ENCODE data around the gene HNF4A.

Gene HNF4A

DNA sequence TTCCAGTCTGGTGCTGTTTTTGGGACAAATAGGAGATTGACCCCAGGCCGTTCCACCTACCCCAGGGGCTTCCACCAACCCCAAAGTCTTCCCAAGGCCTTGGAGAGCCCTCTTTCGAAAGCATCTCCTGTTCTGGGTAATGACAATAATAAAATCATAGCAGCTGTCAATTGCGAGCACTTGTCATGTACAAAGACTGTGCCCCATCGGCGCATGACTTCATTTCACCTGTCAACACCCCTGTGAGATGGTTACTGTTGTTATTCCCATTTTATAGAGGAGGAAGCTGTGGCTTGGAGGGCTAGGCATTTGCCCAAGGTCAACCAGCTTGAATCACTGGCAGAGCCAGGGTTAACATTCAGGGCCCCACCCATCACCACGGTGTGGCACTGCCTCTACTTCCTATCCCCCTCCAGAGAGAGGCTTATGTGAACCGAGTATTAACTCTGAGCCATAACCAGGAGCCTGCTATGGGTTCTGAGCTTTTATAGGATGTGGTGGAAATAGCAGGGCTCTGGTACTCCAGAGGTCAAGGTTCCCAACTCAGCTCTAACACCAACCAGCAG lies 51.2 kb downstream of the HNF4A start:
- no peak for DNase-seq

DNA sequence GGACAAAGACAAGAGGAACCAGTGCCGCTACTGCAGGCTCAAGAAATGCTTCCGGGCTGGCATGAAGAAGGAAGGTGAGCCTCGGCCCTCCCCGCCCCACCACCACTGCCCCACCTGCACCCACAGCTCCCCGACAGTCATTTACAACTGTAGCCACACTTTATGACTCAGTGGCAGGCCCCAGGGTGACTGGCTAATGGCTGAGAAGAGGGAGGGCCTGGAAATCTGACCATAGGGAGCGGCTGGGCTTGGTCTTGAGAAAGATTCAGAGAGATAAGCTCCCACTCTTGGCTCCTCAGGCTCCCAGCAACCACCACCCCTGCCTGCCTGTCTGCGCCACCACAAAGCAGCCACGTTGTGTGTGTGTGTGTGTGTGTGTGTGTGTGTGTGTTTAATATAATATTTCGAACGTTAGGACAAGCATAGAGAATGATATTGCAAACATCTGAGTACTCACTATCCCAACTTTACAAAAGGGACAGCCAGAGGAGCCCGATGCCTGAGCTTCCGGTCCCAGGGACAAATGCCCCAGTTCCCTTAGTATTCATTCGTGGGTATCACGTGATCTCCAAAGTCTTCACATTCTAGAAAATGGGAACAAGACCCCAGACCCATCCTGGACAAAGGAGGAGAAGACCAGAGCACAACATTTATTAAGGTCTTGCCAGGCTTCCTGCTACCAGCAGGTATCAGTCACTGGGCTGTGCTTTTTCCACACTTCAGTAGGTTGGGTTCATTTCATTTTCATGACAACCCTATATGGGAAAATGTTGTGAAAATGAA lies 52.1 kb downstream of the HNF4A start:
- no peak for DNase-seq

DNA sequence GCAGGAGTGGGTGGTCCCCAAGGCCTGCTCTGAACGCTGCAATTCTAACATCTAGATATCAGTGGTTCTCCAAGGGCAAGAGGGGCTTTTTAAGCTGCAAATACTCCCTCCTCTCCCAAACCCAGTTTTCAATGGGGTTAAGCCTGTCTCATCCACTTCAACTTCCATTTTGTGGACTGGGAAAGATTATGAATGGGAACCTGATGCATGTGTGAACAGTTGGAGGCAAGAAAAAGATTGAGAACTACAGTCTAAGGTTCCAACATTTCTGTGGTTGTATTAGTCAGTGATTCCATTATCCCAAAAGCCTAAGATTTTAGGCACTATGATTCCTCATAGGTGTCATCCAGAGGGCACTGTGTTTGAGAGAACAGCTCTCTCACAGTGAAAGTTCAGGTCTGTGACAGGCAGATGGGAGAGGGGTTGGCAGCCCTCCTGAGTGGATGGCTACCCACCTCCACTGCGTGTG lies 53.7 kb downstream of the HNF4A start:
- no peak for DNase-seq

DNA sequence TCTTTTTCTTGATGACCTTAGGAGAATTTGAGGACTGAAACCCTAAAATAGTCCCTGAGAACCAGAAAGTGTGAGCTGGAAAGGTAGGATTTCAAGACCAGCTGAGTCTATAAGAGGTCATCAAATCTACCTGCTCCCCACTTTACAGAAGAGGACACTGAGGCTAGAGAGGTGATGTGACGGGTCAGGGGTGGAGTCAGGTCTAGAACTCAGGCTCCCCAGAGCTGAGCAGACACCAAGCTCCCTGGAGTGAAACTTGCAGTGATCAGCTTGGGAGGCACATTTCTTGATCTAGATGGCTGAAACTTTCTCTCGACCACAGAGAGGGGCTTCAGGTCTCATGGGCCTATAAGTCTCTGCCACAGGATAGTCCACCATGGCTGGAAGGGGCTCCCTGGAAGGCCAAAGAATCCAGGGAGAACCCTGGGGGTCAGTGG lies 55.1 kb downstream of the HNF4A start:
- DNase-seq = no peak

DNA sequence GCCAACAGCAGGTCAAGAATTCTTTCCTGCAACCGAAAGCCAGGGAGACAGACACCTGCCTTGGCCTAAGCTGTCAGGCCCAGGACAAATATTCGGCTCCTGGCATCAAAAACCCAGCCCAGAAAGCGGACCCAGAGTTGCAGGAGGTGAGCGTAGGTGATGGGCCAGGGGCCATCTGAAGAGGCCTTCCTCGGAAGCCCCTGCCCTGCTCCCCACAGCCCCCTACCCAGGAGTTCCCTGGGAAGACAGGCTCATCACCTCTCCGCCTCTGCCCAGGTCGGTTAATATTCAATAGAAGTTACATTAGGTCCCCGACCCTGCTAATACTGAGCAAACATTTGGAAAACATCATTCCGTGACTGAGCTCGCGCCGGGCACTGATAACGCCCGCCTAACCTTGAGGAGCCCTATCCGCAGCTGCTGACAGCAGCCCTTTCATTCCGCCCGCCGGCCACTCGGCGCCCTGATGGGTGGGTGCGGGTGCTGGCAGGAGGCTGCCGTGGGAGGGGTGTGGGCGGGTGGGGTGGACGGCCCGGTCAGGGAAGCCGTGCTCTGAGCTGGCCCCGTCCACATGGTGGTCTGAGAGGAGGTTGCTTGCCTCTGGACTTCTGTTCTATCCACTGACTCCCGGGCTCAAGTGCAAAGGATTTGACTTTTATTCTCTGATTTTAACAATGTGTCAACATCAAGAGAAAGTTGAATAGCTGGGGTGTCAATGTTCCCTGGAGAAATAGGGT lies 55.7 kb downstream of the HNF4A start:
- no peak for DNase-seq

DNA sequence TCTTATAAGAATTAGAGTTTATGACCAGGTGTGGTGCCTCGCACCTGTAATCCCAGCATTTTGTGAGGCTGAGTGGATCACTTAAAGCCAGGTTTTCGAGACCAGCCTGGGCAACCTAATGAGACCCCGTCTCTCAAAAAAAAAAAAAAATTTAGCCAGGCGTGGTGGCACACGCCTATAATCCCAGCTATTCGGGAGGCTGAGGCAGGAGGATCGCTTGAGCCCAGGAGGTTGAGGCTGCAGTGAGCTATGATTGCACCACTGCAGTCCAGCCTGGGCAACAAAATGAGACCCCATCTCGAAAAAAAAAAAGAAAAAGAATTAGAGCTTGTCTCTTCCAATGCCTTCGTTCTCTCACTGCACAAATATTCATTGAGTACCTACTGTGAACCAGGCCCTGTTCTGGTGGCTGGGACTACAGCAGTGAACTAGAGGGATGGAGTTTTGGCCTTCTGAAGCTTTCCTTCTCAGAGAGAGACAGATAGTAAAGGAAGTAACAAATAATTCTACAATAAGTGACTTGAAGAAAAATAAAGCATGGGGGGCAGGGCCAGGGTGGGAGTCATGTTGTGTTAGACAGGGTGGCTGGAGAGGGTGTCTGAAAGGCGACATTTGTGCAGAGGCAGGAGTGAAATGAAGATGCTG lies 56.4 kb downstream of the HNF4A start:
- DNase-seq = no peak

DNA sequence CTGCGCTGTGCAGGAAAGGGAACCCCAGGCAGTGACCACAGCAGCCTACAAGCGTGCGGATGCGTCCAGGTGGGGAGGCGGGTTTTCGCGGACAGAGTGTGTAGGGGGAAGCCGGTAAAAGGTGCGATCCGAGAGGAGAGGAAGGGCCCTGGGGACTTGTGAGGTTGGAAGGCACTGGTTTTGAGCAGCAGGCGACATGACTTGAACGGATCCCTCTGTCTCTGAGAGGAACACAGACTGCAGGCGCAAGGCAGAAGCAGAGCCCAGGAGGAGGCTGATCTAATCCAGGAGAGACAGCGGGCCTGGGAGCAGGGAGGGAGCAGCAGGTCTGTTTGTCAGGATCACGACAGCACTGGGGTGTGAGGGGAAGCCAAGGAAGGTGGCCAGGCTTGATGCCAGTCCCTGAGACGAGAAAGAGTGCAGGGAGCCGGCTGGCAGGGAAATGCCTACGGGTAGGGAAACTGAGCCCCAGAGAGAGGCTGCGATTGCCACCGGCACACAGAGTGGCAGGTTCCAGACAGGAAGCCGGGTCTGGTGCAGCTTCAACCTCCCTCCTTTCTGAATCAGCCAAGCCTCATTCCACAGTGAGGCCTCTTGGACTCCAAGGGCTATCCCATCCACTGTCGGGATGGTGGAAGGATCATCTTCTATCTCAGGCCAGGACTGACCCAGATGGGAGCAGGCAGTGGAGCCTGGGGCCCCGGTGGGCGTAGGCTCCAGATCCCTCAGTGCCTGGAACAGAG lies 57.1 kb downstream of the HNF4A start:
- DNase-seq = no peak

DNA sequence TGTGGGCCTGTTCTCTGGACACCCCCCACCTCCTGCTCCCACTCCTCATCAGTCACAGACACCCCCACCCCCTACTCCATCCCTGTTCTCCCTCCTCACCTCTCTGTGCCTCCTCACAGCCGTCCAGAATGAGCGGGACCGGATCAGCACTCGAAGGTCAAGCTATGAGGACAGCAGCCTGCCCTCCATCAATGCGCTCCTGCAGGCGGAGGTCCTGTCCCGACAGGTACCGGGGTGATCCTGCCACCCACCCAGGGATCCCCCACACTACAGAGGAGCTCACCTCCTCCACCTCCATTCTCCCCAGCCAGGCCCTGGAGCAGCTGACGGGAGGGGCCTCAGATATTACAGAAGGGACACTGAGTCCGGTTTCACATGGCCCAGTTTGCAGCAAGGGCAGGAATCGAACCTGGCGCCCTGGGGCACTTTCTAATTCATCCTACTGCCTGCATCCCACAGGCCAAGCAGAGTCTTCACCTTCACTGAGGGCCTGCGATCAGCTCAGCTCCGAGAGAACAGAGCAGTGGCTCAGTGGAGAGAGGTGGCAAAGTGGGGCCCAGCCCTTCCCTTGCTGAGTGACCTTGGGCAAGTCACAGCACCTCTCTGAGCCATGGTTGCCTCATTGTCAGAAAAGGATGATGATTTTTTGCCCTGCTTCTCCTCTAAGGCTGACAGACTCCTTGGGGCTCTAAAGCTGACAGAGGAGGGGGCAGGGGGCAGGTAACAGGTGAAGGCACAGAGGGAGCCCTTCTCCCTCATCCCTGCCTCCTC lies 58.3 kb downstream of the HNF4A start:
- no peak for DNase-seq

DNA sequence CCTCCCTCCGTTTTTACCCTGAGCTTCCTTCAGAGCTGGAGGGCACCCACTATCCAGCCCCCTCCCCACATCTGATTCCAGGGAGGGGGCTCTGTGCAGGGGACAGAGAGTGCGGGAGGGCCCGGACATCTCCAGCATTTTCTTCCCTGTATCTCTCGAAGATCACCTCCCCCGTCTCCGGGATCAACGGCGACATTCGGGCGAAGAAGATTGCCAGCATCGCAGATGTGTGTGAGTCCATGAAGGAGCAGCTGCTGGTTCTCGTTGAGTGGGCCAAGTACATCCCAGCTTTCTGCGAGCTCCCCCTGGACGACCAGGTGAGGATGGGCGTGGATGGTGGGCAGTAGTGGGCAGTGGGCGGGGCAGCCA lies 58.8 kb downstream of the HNF4A start:
- no peak for DNase-seq

DNA sequence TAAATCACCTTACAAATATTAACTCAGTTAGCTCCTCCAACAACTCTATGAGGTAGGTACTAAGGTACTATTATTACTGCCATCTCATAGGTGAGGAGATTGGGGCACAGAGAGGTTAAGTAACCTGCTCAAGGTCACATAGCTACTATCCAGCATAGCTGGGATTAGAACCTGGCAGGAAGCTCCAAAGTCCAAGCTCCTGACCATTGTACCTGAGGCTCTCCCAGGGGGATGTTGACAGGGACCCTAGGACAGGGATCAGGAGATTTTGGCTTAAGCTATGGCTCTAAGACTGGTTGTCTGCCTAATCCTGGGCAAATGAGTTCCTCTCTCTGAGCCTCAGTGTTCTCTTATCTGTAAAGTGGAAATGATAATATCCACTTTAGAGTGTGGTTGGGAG lies 59.3 kb downstream of the HNF4A start:
- no peak for DNase-seq

DNA sequence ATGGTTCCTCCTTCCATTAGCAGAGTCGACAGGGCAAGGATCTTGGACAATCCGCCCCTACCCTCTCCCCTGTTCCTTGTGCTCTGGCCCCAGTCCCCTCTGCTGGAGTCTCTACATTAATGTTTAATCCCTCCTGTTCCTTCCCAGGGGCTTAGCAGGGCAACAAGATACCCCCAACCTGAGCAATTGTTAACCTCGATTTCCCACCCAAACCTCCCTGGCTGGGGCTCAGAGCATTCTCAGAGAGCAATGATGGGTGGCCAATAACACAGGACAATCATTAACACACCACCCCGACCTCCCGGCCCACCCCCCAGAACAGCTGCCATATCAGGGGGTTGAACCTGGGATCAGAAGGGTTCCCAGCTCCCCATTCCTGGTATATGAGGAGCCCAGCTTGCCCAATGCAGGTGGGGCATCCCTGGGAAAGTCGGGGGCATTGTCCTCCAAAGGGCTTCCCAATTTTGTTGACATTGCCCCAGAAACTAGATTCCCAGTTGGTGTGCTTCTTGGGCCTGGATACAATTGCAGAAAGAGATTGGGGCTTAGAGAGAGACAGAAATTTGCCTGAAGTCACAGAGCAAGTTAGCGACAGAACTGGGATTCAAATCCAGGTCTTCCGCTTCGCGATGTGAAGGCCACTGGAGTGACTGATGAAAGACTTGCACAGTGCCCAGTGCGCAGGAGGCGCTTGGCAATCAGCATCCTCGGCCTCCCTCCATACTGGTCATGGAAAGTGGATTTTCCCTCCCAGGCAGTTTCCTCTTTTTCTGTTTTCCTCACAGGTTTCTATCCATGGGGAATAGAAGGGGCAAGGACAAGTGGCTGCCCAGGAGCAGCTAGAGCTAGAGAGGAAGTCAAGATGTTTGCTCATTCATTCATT lies 60.6 kb downstream of the HNF4A start:
- no peak for DNase-seq

DNA sequence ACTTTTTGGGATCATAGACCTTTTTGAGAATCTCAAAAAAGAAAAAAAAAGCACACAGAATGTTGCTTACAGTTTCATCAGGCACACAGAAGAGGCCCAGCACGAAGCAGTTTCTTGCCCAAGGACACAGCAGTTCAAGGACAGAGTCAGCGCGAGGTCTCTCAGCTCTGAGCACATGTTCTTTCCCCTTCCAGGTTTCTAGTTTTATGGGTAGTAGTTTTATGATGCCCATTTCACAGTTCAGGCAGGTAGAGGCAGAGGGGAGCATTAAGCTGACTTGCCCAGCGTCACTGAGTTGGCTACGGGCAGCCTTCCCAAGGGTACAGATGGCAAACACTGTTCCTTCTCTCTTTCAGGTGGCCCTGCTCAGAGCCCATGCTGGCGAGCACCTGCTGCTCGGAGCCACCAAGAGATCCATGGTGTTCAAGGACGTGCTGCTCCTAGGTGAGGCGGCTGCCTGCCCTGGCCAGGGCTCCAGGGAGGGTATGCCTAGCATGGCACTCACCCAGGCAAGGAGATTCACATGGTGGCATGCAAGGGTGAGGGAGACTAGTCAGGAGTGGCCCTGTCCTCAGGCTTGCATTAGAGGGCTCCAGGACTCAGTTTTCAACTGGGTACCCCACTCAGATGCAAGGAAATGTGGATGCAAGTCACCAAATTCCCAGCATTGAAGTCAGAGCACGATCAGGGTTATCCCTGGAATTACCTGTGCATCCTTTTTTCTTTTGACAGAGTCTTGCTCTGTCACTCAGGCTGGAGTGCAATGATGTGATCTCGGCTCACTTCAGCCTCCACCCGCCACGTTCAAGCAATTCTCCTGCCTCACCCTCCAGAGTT lies 62.8 kb downstream of the HNF4A start:
- DNase-seq = no peak

DNA sequence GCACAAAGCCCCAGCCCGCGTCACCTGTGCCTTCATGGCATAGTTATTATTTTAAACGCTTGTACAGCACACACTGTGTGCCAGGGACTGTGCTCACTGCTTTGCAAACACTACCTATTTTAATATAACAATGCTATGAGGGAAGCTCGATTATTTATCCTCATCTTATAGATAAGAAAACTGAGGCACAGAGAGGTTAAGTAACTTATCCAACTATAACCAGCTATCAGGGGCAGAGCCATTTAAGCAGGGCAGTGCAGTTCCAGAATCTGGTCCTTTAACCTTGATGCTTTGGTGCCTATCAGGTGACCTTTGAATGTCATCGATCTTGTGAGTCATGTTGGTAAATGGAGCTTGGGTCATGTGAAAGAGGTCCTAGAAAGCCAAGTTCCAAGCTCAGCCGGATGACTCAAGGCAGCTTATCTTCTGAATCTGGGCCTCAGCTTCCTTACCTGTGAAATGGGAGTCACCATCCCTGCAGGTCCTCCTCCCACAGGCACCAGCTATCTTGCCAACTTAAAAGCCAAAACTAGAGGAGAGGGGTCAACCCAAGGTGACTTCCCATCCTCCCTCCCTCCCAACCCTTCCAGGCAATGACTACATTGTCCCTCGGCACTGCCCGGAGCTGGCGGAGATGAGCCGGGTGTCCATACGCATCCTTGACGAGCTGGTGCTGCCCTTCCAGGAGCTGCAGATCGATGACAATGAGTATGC lies 63.8 kb downstream of the HNF4A start:
- no peak for DNase-seq

DNA sequence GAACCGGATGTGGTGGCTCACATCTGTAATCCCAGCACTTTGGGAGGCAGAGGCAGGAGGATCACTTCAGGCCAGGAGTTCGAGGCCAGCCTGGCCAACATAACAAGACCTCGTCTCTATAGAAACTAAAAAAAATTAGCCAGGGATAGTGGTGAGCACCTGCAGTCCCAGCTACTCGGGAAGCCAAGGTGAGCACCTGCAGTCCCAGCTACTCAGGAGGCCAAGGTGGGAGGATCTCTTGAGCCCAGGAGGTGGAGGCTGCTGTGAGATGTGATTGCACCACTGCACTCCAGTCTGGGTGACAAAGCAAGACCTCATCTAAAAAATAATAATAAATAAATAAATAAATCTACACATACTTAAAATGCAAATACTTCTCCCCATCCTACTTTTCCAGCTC lies 65.0 kb downstream of the HNF4A start:
- no peak for DNase-seq

DNA sequence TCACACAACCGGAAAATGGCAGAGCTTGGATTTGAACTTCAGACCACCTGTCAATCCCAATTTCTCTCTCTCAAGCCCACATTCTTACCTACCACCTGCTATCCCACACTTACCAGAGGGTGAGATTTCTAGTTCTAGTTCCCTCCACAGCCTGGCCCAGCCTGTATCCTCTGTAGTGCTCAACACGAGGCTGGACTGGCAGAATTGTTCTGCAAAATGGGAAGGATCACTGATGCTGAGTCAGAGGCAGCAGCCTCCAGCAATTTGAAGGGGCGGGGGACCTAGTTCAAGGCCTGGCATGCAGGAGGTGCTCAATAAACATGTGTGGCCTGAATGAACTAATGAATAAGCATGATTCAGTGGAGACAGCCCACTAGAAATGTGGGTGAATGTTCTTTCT lies 66.6 kb downstream of the HNF4A start:
- DNase-seq = no peak

DNA sequence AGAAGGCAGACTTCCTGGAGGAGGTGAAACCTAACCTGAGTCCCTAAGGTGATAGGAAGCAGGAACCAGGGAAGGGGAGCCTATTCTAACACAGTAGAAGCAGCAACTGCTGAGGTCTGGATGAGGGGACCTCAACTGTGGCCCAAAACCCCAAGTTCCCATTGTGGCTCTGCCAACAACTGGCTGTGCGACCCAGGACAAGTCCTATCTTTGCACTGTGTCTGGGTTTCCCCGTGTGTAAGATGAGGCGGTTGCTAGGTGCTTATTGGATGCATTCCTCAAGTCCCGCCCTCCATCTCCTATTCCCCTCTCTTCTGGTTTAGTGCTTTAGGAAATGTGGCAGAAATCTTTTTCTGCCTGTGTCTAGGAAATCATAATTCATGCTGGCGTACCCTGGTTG lies 68.0 kb downstream of the HNF4A start:
- DNase-seq = no peak

DNA sequence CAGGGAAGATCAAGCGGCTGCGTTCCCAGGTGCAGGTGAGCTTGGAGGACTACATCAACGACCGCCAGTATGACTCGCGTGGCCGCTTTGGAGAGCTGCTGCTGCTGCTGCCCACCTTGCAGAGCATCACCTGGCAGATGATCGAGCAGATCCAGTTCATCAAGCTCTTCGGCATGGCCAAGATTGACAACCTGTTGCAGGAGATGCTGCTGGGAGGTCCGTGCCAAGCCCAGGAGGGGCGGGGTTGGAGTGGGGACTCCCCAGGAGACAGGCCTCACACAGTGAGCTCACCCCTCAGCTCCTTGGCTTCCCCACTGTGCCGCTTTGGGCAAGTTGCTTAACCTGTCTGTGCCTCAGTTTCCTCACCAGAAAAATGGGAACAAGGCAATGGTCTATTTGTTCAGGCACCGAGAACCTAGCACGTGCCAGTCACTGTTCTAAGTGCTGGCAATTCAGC lies 68.6 kb downstream of the HNF4A start:
- no peak for DNase-seq

DNA sequence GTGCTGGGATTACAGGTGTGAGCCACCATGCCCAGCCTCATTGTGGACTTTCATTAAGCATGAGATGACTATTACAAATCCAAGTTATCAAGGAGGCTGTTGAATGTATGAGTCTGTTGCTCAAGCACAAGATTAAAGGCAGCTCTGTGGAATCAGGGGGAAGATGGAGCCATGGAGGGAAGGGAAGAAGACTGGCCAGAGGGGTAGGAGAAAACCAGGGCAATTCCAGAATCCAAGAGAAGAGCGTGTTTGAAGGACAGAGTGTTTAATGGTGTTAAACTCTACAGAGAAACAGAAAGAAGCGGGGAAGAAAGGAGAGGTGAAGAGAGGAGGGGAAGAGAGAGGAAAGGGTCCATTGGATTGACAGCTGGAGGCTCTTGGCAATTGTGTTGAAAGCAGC lies 70.4 kb downstream of the HNF4A start:
- DNase-seq = no peak

Data from activated T-cell treated with anti-CD3 and anti-CD28 coated beads, Interleukin-2, amount 50 U/mL, for 1 hour (primary cell).